LNCAP (cell line): ENCODE data around the gene MAGI1.

Experiments used
- TF ChIP-seq, protein P1 (sequence below): fragments of 450-650 bp; IDR thresholded peaks from 2 replicates; pipeline ENCODE4 v1.5.1; 2017; ENCODE audit warnings: mild to moderate bottlenecking

The MAGI1 gene

GRCh38 chr3:65607101-65607500, 431.6 kb downstream of the MAGI1 start:
- TF ChIP-seq, protein P1, sequence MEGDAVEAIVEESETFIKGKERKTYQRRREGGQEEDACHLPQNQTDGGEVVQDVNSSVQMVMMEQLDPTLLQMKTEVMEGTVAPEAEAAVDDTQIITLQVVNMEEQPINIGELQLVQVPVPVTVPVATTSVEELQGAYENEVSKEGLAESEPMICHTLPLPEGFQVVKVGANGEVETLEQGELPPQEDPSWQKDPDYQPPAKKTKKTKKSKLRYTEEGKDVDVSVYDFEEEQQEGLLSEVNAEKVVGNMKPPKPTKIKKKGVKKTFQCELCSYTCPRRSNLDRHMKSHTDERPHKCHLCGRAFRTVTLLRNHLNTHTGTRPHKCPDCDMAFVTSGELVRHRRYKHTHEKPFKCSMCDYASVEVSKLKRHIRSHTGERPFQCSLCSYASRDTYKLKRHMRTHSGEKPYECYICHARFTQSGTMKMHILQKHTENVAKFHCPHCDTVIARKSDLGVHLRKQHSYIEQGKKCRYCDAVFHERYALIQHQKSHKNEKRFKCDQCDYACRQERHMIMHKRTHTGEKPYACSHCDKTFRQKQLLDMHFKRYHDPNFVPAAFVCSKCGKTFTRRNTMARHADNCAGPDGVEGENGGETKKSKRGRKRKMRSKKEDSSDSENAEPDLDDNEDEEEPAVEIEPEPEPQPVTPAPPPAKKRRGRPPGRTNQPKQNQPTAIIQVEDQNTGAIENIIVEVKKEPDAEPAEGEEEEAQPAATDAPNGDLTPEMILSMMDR = no peak

- TF ChIP-seq, protein P1 = no peak
These were observed 432.8 kb downstream of the MAGI1 start for GRCh38 chr3:65605876-65606432.

DNA sequence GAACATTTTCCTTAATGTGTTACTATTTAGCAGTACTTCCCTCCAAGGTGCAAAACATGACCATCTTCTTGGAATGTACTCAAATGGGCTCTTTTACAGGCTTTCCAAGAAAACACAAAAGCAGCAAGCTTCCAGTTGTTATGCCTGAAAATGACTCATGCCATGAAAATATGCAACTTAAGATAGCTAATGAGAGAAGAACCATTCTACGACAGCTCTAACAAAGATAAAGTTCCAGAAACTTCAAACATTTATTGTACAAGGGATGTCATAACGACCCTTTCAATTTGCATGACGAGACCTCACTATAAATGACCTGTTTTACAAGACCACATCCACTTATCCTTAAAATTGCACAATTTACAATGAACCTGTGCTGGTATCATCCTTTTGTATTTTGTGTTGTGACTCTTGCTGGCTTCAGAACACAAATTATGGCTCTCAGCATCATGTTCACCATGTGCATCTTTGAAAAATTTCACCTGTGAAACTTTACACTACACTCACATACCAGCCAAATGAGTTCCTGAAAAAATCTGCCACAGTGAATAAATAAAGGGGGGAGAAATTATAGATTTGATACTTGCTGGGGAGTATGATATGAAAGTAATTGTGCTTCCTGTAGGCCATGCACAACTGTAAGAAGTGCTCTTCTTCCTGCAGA, 433.7 kb downstream of the MAGI1 start:
- TF ChIP-seq, protein P1 = no peak

GRCh38 chr3:65603631-65604030, 435.1 kb downstream of the MAGI1 start:
- TF ChIP-seq, protein P1 = no peak

DNA sequence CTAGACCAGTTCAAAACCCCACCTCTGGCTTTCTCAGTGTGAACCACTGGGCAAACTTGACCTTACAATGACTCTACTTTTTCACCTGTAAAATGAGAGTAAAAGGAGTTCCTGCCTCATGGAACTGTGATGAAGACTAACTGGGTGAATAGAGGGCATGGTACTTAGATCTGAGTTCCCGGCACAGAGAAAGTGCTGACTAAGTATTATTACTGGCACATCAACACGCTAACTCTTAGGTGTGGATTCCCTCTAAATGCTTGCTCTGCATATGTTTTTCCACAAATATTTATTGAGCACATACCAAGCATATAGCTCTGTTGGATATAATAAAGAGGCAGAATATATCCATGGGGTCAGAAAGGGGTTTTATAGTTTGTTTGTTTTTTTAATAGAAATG, 437.8 kb downstream of the MAGI1 start:
- TF ChIP-seq, protein P1 = no peak

- TF ChIP-seq, protein P1 = no peak
These were observed 440.7 kb downstream of the MAGI1 start for GRCh38 chr3:65597952-65598413.

DNA sequence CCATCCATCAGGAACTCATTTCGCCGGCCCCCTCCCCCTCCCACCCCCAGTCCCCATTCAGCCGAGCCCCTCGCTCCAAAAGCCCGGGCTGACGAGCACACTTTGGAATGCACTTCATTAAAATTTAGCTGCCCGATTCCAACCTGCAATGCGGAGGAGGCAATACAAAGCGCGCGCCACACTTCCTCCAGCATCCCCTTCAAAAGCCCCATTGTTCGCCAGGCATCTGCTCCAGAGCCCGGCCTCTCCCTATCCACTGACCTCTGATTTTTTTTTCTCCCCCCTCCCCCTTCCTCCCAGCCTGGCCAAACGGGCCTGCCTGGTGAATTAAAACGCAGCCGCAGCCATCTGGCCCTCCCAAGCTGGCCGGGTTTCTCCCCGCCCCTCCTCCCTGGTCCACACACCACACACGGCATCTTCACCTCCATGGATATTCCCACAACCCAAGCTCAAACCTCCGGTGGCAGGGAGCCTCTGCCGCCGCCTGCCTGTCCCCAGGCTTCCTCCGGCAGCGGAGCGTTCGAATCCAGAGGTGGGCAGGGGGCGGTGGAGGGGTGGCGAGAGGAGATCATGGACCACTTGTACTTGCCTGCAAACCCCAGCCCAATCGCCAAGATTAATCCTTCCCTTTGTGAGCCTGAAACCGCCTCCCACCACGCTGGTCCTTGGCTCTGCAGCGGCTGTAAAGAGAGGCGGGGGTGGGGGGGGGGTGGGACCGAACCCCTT, 441.3 kb downstream of the MAGI1 start:
- TF ChIP-seq, protein P1 = no peak
